CD8-positive, alpha-beta memory T cell (primary cell): ENCODE measurements around the gene PDF. TPM values are rescaled to one million over a fixed set of nuclear protein-coding genes. Genes with fewer than 3 reads are reported as not detected.
A peak's percentile ranks its signal among the peaks of the same experiment; 100 is the strongest.

Source experiments
- CTCF ChIA-PET: fragments of 350-600 bp; sonication (Branson Sonifier 250); formaldehyde crosslinking; loops from one replicate; lab custom pipeline; 2021; ENCODE audit warnings: antibody characterized with exemption; lab: Charles Lee
- POLR2A ChIA-PET: fragments of 350-600 bp; sonication (Branson Sonifier 250); formaldehyde crosslinking; loops from one replicate; lab custom pipeline; 2021; ENCODE audit warnings: antibody characterized with exemption; lab: Charles Lee
- DNase-seq, 5 donors: peaks; one replicate each; pipeline versions ENCODE4 v3.0.0 to v3.0.0-alpha.2; 2020 to 2022; ENCODE audit warnings: mixed read lengths in 1 of 5
- H3K27ac ChIP-seq: one replicate; pipeline ENCODE4 v1.7.0; 2013; ENCODE audit warnings: low read depth, mild to moderate bottlenecking, low read length, moderate library complexity
- H3K27me3 ChIP-seq: 2 replicates; pipeline ENCODE4 v1.7.0; 2013; ENCODE audit warnings: low read length, mild to moderate bottlenecking; ENCODE audit not compliant: insufficient read depth, poor library complexity, severe bottlenecking
- H3K36me3 ChIP-seq: 2 replicates; pipeline ENCODE4 v1.7.0; 2013; ENCODE audit warnings: mild to moderate bottlenecking, low read length, moderate library complexity; ENCODE audit not compliant: insufficient read depth
- H3K4me1 ChIP-seq: 2 replicates; pipeline ENCODE4 v1.7.0; 2013; ENCODE audit warnings: mild to moderate bottlenecking, low read length, moderate library complexity; ENCODE audit not compliant: insufficient read depth
- H3K4me3 ChIP-seq: 2 replicates; pipeline ENCODE4 v1.7.0; 2013; ENCODE audit warnings: mild to moderate bottlenecking, low read length
- H3K9me3 ChIP-seq: 2 replicates; pipeline ENCODE4 v1.7.0; 2013; ENCODE audit warnings: mild to moderate bottlenecking, low read length
- H3K27ac Mint-ChIP-seq, 8 donors: one replicate each; pipeline ENCODE4 v1.8.0; 2020 to 2021; ENCODE audit warnings: mixed read lengths in 8 of 8, mild to moderate bottlenecking in 6 of 8, inconsistent platforms in 3 of 8, moderate library complexity in 3 of 8
- H3K27me3 Mint-ChIP-seq, 2 donors: one replicate each; pipeline ENCODE4 v1.8.0; 2020 to 2021; ENCODE audit warnings: mixed read lengths in 2 of 2, mild to moderate bottlenecking in 1 of 2, moderate library complexity in 1 of 2
- H3K36me3 Mint-ChIP-seq, 3 donors: one replicate each; pipeline ENCODE4 v1.8.0; 2020 to 2021; ENCODE audit warnings: mixed read lengths in 3 of 3, inconsistent platforms in 1 of 3, mild to moderate bottlenecking in 1 of 3
- H3K4me1 Mint-ChIP-seq, 3 donors: one replicate each; pipeline ENCODE4 v1.8.0; 2020 to 2021; ENCODE audit warnings: mixed read lengths in 3 of 3, inconsistent platforms in 1 of 3, mild to moderate bottlenecking in 1 of 3
- H3K4me3 Mint-ChIP-seq, 7 donors: one replicate each; pipeline ENCODE4 v1.8.0; 2020 to 2021; ENCODE audit warnings: mixed read lengths in 7 of 7, mild to moderate bottlenecking in 6 of 7, moderate library complexity in 4 of 7, inconsistent platforms in 2 of 7
- H3K9me3 Mint-ChIP-seq, 5 donors: one replicate each; pipeline ENCODE4 v1.8.0; 2020 to 2022; ENCODE audit warnings: mixed read lengths in 5 of 5, mild to moderate bottlenecking in 3 of 5, moderate library complexity in 2 of 5, inconsistent platforms in 1 of 5
- polyA plus RNA-seq: library from polyadenylated mRNA; unstranded; fragments of 300-500 nt; fragmentation: Illumina TruSeq; gene quantifications from one replicate; pipeline ENCODE4 v1.2.3, GENCODE V29; 2021
- total RNA-seq, 2 experiments: library from RNA; stranded (reverse); gene quantifications; one replicate each; pipeline ENCODE4 v1.2.3, GENCODE V29; 2021

Gene PDF
- total and polyA plus RNA-seq, 3 experiments from 2014 or later: 17.4 to 34.9 (median 29.1) TPM

DNA sequence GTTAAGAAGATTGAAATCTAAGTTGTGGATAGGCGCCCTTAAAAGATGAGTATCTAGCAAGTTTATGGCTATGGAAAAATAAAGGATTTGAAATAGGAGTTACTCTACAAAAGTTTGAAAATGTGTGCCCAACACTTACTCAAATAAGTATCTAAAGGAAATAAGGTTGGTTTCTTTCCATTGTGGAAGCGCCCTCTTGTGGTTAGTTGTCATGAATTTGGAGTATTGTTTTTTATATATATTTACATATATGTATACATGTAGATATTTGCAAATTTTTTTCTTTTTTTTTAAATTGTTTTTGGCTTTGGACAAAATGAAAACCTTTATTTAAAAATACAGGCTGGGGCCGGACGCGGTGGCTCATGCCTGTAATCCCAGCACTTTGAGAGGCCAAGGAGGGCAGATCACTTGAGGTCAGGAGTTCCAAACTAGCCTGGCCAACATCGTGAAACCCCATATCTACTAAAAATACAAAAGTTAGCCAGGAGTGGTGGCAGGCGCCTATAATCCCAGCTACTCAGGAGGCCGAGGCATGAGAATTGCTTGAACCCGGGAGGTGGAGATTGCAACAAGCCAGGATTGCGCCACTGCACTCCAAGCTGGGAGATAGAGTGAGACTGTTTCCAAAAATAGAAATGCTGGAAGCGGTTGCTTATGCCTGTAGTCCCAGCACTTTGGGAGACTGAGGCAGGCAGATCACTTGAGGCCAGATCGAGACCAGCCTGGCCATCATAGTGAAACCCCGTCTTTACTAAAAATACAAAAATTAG is 43.3 kb downstream of the PDF start:
- no peaks in the 10 kb centered on the region for H3K27me3 ChIP-seq
- ChIA-PET POLR2A (interaction anchor here (0.6 kb wide), 1 partner anchor 839 kb away, joined by 3 read pairs; the partner anchor contains the start of gene SMPD3), CTCF (interaction anchor here (0.7 to 9.0 kb wide), 6 partner anchors 20 to 154 kb away, joined by 3 to 159 read pairs (median 4); partner anchors contain the start of genes CHTF8, UTP4 and VPS4A)
- no peak overlapping the region for H3K27ac ChIP-seq
- peak in 4 of 5 donors; percentile 7 to 56 (median 36) for DNase-seq
- Mint-ChIP-seq H3K36me3 (peaks cover 0 to 30% (median 6%) of the 10 kb centered on the region in 3 donors), H3K4me3 (no peak overlapping the region), H3K9me3 (no peaks in the 10 kb centered on the region), H3K4me1 (peaks cover 0 to 3% (median 2%) of the 10 kb centered on the region in 3 donors), H3K27me3 (no peaks in the 10 kb centered on the region), H3K27ac (peak overlapping the region in 2 of 8 donors; percentile 3 to 20)
- no peaks in the 10 kb centered on the region for H3K36me3 ChIP-seq
- no peaks in the 10 kb centered on the region for H3K4me1 ChIP-seq
- H3K4me3 ChIP-seq: no peak overlapping the region
- H3K9me3 ChIP-seq: no peaks in the 10 kb centered on the region

DNA sequence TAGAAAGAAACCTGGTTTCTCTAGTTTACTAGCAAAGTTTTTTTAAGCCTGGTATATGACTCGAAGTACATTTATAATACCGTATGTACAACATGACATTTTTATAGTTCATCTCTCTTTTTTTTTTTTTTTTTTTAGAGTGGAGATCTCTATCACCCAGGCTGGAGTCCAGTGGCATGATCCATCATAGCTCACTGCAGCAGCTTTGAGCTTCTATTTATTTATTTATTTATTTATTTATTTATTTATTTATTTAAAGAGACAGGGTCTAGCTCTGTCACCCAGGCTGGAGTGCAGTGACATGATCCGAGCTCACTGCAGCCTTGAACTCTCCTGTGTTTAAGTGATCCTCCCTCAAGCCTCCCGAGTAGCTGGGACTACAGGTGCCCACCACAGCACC is 45.1 kb downstream of the PDF start:
- Mint-ChIP-seq H3K27ac (no peak overlapping the region), H3K9me3 (no peaks in the 10 kb centered on the region), H3K4me3 (no peak overlapping the region), H3K36me3 (peaks cover 0 to 28% (median 6%) of the 10 kb centered on the region in 3 donors), H3K4me1 (peaks cover 0 to 3% (median 2%) of the 10 kb centered on the region in 3 donors), H3K27me3 (no peaks in the 10 kb centered on the region)
- POLR2A ChIA-PET: no interaction called here
- Histone ChIP-seq H3K27me3 (no peaks in the 10 kb centered on the region), H3K36me3 (no peaks in the 10 kb centered on the region), H3K9me3 (no peaks in the 10 kb centered on the region), H3K27ac (no peak overlapping the region), H3K4me1 (no peaks in the 10 kb centered on the region), H3K4me3 (no peak overlapping the region)
- CTCF ChIA-PET: interaction anchor here (0.7 to 9.0 kb wide), 5 partner anchors 11 to 162 kb away, joined by 4 to 159 read pairs (median 8); no protein-coding TSS in a partner anchor
- DNase-seq: no peak

DNA sequence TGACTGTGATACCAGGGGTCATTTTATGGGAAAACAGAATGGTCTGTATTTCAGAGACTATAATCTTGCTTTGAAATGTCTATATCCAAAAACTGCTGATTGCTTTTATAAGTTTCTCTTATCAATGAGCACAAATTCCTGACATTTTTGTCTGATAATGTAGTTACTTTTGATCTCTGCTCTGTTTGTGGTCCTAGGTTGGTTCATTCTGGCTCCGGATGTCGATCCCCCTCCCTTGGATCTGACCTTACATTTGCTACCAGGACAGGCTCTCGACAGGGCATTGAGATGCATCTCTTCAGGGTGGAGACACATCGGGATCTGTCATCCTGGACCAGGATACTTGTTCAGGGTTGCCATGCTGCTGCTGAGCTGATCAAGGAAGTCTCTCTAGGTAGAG is 46.5 kb downstream of the PDF start:
- H3K27me3 Mint-ChIP-seq: no peaks in the 10 kb centered on the region
- peaks cover 3 to 4% (median 4%) of the 10 kb centered on the region in 3 donors for H3K4me1 Mint-ChIP-seq
- ChIA-PET POLR2A (no interaction called here), CTCF (interaction anchor here (0.9 to 9.0 kb wide), 2 partner anchors 21 to 134 kb away, joined by 5 to 159 read pairs; no protein-coding TSS in a partner anchor)
- no peaks in the 10 kb centered on the region for H3K36me3 ChIP-seq
- H3K27ac ChIP-seq: no peak overlapping the region
- H3K4me1 ChIP-seq: no peaks in the 10 kb centered on the region
- peak overlapping the region in 1 of 8 donors; percentile 61 for H3K27ac Mint-ChIP-seq
- H3K9me3 ChIP-seq: no peaks in the 10 kb centered on the region
- no peaks in the 10 kb centered on the region for H3K9me3 Mint-ChIP-seq
- DNase-seq: no peak
- no peak overlapping the region for H3K4me3 ChIP-seq
- H3K4me3 Mint-ChIP-seq: no peak overlapping the region
- H3K27me3 ChIP-seq: no peaks in the 10 kb centered on the region
- peaks cover 0 to 27% (median 6%) of the 10 kb centered on the region in 3 donors for H3K36me3 Mint-ChIP-seq

DNA sequence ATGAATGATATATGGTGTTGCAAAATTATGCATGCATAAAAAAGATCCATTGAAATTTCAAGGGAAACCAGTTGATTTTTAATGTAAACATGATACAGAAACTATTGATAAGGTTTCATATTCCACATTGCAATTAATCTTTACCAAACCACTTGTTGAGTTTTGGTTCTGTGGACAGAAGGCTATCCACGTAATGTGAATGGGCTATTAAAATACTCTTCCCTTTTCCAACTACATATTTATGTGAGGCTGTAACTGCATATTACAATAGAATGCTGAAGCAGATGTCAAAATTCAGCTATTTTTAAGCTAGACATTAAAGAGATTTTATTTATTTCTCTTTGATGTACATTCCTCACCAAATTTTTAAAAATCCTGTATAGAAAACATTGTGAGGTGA is 53.0 kb downstream of the PDF start:
- Histone ChIP-seq H3K9me3 (no peaks in the 10 kb centered on the region), H3K27me3 (no peaks in the 10 kb centered on the region), H3K27ac (no peak overlapping the region), H3K4me3 (no peak overlapping the region), H3K4me1 (no peaks in the 10 kb centered on the region), H3K36me3 (no peaks in the 10 kb centered on the region)
- Mint-ChIP-seq H3K27ac (peak overlapping the region in 2 of 8 donors; percentile 5 to 22), H3K27me3 (no peaks in the 10 kb centered on the region), H3K4me1 (peaks cover 0 to 8% (median 2%) of the 10 kb centered on the region in 3 donors), H3K4me3 (no peak overlapping the region), H3K36me3 (peaks cover 0 to 12% (median 7%) of the 10 kb centered on the region in 3 donors), H3K9me3 (no peaks in the 10 kb centered on the region)
- DNase-seq: no peak
- ChIA-PET CTCF (interaction anchor here (1.1 kb wide), 1 partner anchor 11 kb away, joined by 3 read pairs; no protein-coding TSS in a partner anchor), POLR2A (no interaction called here)

Other genes starting within 250 kb of the PDF start
- under 1 TPM; 0.55 to 0.62 TPM for gene HAS3, start 224.9 kb downstream of the PDF start, total RNA-seq
- gene HAS3, start 224.9 kb downstream of the PDF start, polyA plus RNA-seq: 0.07 TPM
- 100 to 1,000 TPM; 141 to 149 TPM for gene CHTF8, start 198.0 kb downstream of the PDF start, total RNA-seq
- 181 TPM for gene CHTF8, start 198.0 kb downstream of the PDF start, polyA plus RNA-seq
- 100 to 1,000 TPM; 150 to 155 TPM for gene UTP4, start 197.9 kb downstream of the PDF start, total RNA-seq
- gene UTP4, start 197.9 kb downstream of the PDF start, polyA plus RNA-seq: 59.0 TPM
- gene SNTB2, start 143.4 kb downstream of the PDF start, total RNA-seq: 10 to 100 TPM; 13.6 to 14.9 TPM
- 28.2 TPM for gene SNTB2, start 143.4 kb downstream of the PDF start, polyA plus RNA-seq
- gene VPS4A, start 19.2 kb downstream of the PDF start, total RNA-seq: 10 to 100 TPM; 35.7 to 35.9 TPM
- gene VPS4A, start 19.2 kb downstream of the PDF start, polyA plus RNA-seq: 48.1 TPM
- 10 to 100 TPM; 38.1 to 40.0 TPM for gene COG8, start 9.0 kb upstream of the PDF start, total RNA-seq
- gene COG8, start 9.0 kb upstream of the PDF start, polyA plus RNA-seq: 42.3 TPM
- gene NIP7, start 9.2 kb upstream of the PDF start, total RNA-seq: 10 to 100 TPM; 73.8 to 80.1 TPM
- gene NIP7, start 9.2 kb upstream of the PDF start, polyA plus RNA-seq: 23.7 TPM
- 1 to 10 TPM in 1 of 2 experiments, under 1 TPM in 1; 0.80 to 1.4 TPM for gene TMED6, start 21.2 kb upstream of the PDF start, total RNA-seq
- gene TMED6, start 21.2 kb upstream of the PDF start, polyA plus RNA-seq: not detected
- 10 to 100 TPM; 55.4 to 60.6 TPM for gene TERF2, start 55.4 kb upstream of the PDF start, total RNA-seq
- 29.5 TPM for gene TERF2, start 55.4 kb upstream of the PDF start, polyA plus RNA-seq
- gene CYB5B, start 94.0 kb upstream of the PDF start, total RNA-seq: 100 to 1,000 TPM; 152 to 153 TPM
- gene CYB5B, start 94.0 kb upstream of the PDF start, polyA plus RNA-seq: 115 TPM
- 10 to 100 TPM; 39.0 to 41.0 TPM for gene NFAT5, start 235.4 kb upstream of the PDF start, total RNA-seq
- gene NFAT5, start 235.4 kb upstream of the PDF start, polyA plus RNA-seq: 11.3 TPM